ENCODE measurements around the gene CTNNA3. TPM values are rescaled to one million over a fixed set of nuclear protein-coding genes. Genes with fewer than 3 reads are reported as not detected.

Gene CTNNA3
- total RNA-seq, 4 donors from 2014 or later, result 0.68 to 75.2 (median 1.4) TPM

DNA sequence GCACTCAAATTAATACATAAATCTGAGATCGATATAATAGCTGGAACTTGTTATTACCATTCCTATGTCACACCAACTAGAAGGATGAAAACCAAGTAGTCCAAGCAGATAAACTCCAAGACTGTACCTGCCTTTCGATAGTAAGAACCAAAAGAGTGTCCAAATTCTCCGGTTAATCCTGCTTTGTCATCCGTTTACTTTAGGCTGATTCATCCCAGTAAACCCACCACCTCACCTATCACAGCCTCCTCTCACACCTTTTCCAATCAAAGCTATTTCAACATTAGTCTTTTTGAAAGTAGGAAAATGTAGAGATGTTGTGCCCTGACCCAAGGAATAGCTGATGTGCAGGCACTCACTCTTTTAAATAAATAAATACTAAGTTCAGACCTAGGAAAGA lies 177.2 kb downstream of the CTNNA3 start:
- TF ChIP-seq POLR2AphosphoS5 (IDR thresholded peaks at IDR 0.05) (no peak), EP300 (IDR thresholded peaks at IDR 0.05; ENCODE audit: low read depth) (no peak), CTCF (IDR thresholded peaks at IDR 0.05) (no peak), POLR2A (IDR thresholded peaks at IDR 0.05) (no peak)
- H3K9me3 ChIP-seq, result no peaks in the 10 kb centered on the region
- intact Hi-C loops (cut with DNase I; ENCODE audit: low total_unique reads) (no loop called here), in situ Hi-C loops (cut with MboI; ENCODE audit: low pct_ligation_motif_present in 1 of 4, low pct_unique_long_range_greater_than_20kb in 1 of 4, low sequenced_read_pairs in 3 of 4) (no loop called here)
- no peak for DNase-seq
- H3K4me3 ChIP-seq, result no peak overlapping the region
- H3K4me1 ChIP-seq, result peaks cover 0 to 3% (median 0%) of the 10 kb centered on the region in 4 donors
- 70 to 85% methylated on average over 2 to 4 of the region's 4 CpGs for WGBS, 2 donors (ENCODE audit: low coverage in 1 of 2)
- no peaks in the 10 kb centered on the region for H3K27me3 ChIP-seq
- H3K36me3 ChIP-seq, result no peaks in the 10 kb centered on the region
- H3K27ac ChIP-seq, result no peak overlapping the region

GRCh38 chr10:67518043-67518442 lies 178.0 kb downstream of the CTNNA3 start:
- no peak for DNase-seq
- Histone ChIP-seq H3K9me3 (no peaks in the 10 kb centered on the region), H3K27ac (no peak overlapping the region), H3K4me3 (no peak overlapping the region), H3K27me3 (no peaks in the 10 kb centered on the region), H3K36me3 (no peaks in the 10 kb centered on the region), H3K4me1 (peaks cover 0 to 3% (median 0%) of the 10 kb centered on the region in 4 donors)
- in situ Hi-C loops (cut with MboI; ENCODE audit: low pct_ligation_motif_present in 1 of 4, low pct_unique_long_range_greater_than_20kb in 1 of 4, low sequenced_read_pairs in 3 of 4) (no loop called here), intact Hi-C loops (cut with DNase I; ENCODE audit: low total_unique reads) (no loop called here)
- WGBS, 2 donors (ENCODE audit: low coverage in 1 of 2), result 71 to 77% methylated on average over 4 of the region's 4 CpGs
- TF ChIP-seq POLR2A (IDR thresholded peaks at IDR 0.05), result no peak
- no peak for TF ChIP-seq POLR2AphosphoS5 (IDR thresholded peaks at IDR 0.05)
- TF ChIP-seq EP300 (IDR thresholded peaks at IDR 0.05; ENCODE audit: low read depth), result no peak
- TF ChIP-seq CTCF (IDR thresholded peaks at IDR 0.05), result no peak

- in situ Hi-C loops (cut with MboI; ENCODE audit: low pct_ligation_motif_present in 1 of 4, low pct_unique_long_range_greater_than_20kb in 1 of 4, low sequenced_read_pairs in 3 of 4), result no loop called here
- TF ChIP-seq CTCF (IDR thresholded peaks at IDR 0.05), result no peak
- Histone ChIP-seq H3K9me3 (no peaks in the 10 kb centered on the region), H3K27ac (no peak overlapping the region), H3K27me3 (no peaks in the 10 kb centered on the region), H3K4me1 (no peaks in the 10 kb centered on the region), H3K4me3 (no peak overlapping the region), H3K36me3 (no peaks in the 10 kb centered on the region)
- no peak for DNase-seq
- intact Hi-C loops (cut with DNase I; ENCODE audit: low total_unique reads), result no loop called here
Measured at GRCh38 chr10:67506757-67507091, 189.3 kb downstream of the CTNNA3 start.

GRCh38 chr10:67506083-67506756 lies 189.8 kb downstream of the CTNNA3 start:
- H3K4me1 ChIP-seq, result no peaks in the 10 kb centered on the region
- in situ Hi-C loops (cut with MboI; ENCODE audit: low pct_ligation_motif_present in 1 of 4, low pct_unique_long_range_greater_than_20kb in 1 of 4, low sequenced_read_pairs in 3 of 4), result no loop called here
- intact Hi-C loops (cut with DNase I; ENCODE audit: low total_unique reads), result no loop called here
- no peaks in the 10 kb centered on the region for H3K27me3 ChIP-seq
- WGBS, 2 donors (ENCODE audit: low coverage in 1 of 2), result 88 to 91% methylated on average over 2 of the region's 2 CpGs
- no peaks in the 10 kb centered on the region for H3K36me3 ChIP-seq
- no peak overlapping the region for H3K4me3 ChIP-seq
- TF ChIP-seq POLR2AphosphoS5 (IDR thresholded peaks at IDR 0.05) (no peak), EP300 (IDR thresholded peaks at IDR 0.05; ENCODE audit: low read depth) (no peak), POLR2A (IDR thresholded peaks at IDR 0.05) (no peak), CTCF (IDR thresholded peaks at IDR 0.05) (no peak)
- no peaks in the 10 kb centered on the region for H3K9me3 ChIP-seq
- DNase-seq, result no peak
- no peak overlapping the region for H3K27ac ChIP-seq
